GM19438 (cell line): ENCODE results near the gene CYREN.
"Not testable (repeated sequence)": the region's sequence is repeated elsewhere in the genome, so short reads cannot be mapped to it uniquely, and the experiment has no call there.

Source experiments
- ATAC-seq: cut with Tn5 transposase; IDR thresholded peaks from one replicate; pipeline ENCODE4 v1.9.1; 2021; ENCODE audit warnings: low read depth; ENCODE audit not compliant: unreplicated experiment

The CYREN gene

GRCh38 chr7:135170274-135170997 is at the start of gene CYREN:
Gene CYREN, minus strand, starts transcription at chr7:135170707. Its CDS starts 1,785 bp downstream, at chr7:135168922.
- ATAC-seq, result peak; percentile 60

- ATAC-seq, result no peak
Measured at GRCh38 chr7:135217645-135218509, 47.4 kb upstream of the CYREN start.

- ATAC-seq, result no peak
Measured at GRCh38 chr7:135215698-135216097, 45.2 kb upstream of the CYREN start.

- no peak for ATAC-seq
Measured at GRCh38 chr7:135215180-135215579, 44.7 kb upstream of the CYREN start.

GRCh38 chr7:135213831-135214230 is 43.3 kb upstream of the CYREN start:
- ATAC-seq, result no peak

GRCh38 chr7:135211946-135212685 is 41.6 kb upstream of the CYREN start:
- ATAC-seq, result not testable (repeated sequence)

GRCh38 chr7:135211179-135211945 is 40.9 kb upstream of the CYREN start, which contains the start of gene WDR91:
Gene WDR91, minus strand, starts transcription at chr7:135211526. Its CDS starts 24 bp downstream, at chr7:135211502.
- peak; percentile 67 for ATAC-seq

- ATAC-seq, result peak; percentile 0
Measured at GRCh38 chr7:135210888-135211178, 40.3 kb upstream of the CYREN start.

- no peak for ATAC-seq
Measured at GRCh38 chr7:135209225-135209834, 38.8 kb upstream of the CYREN start.

- ATAC-seq, result no peak
Measured at GRCh38 chr7:135208102-135208793, 37.7 kb upstream of the CYREN start.

GRCh38 chr7:135207406-135208101 is 37.0 kb upstream of the CYREN start:
- ATAC-seq, result no peak

GRCh38 chr7:135206941-135207391 is 36.5 kb upstream of the CYREN start:
- ATAC-seq, result peak; percentile 21

GRCh38 chr7:135205850-135206249 is 35.3 kb upstream of the CYREN start:
- ATAC-seq, result no peak

- no peak for ATAC-seq
Measured at GRCh38 chr7:135204876-135205275, 34.4 kb upstream of the CYREN start.

- no peak for ATAC-seq
Measured at GRCh38 chr7:135204341-135204749, 33.8 kb upstream of the CYREN start.

- ATAC-seq, result no peak
Measured at GRCh38 chr7:135201350-135201749, 30.8 kb upstream of the CYREN start.

GRCh38 chr7:135200821-135201331 is 30.4 kb upstream of the CYREN start:
- no peak for ATAC-seq

- ATAC-seq, result no peak
Measured at GRCh38 chr7:135199439-135199838, 28.9 kb upstream of the CYREN start.
